Progenitor cell of endocrine pancreas (in vitro differentiated cells): Measurements from ENCODE around the gene HEY2. TPM values are rescaled to one million over a fixed set of nuclear protein-coding genes. Genes with fewer than 3 reads are reported as not detected.

ENCODE experiments used
- DNase-seq: peaks from one replicate; pipeline ENCODE4 v3.0.0; 2021; ENCODE audit warnings: low spot score; ENCODE audit not compliant: unreplicated experiment
- H3K27ac Mint-ChIP-seq: 2 replicates; pipeline ENCODE4 v1.8.0; 2021; ENCODE audit warnings: mild to moderate bottlenecking, moderate library complexity, mixed read lengths
- H3K27me3 Mint-ChIP-seq: 2 replicates; pipeline ENCODE4 v1.8.0; 2021; ENCODE audit warnings: mixed read lengths
- H3K36me3 Mint-ChIP-seq: 2 replicates; pipeline ENCODE4 v1.8.0; 2022; ENCODE audit warnings: mixed read lengths; ENCODE audit not compliant: insufficient read depth
- H3K4me1 Mint-ChIP-seq: 2 replicates; pipeline ENCODE4 v1.8.0; 2021; ENCODE audit warnings: low read depth, mixed read lengths
- H3K4me3 Mint-ChIP-seq: 2 replicates; pipeline ENCODE4 v1.8.0; 2021; ENCODE audit warnings: low read depth, mild to moderate bottlenecking, moderate library complexity, mixed read lengths
- H3K9me3 Mint-ChIP-seq: 2 replicates; pipeline ENCODE4 v1.8.0; 2021; ENCODE audit warnings: low read depth, mixed read lengths
- total RNA-seq: library from RNA; stranded (reverse); gene quantifications from 2 replicates; pipeline ENCODE4 v1.2.1, GENCODE V29; 2021
- TF ChIP-seq, protein P1 (sequence below): fragments of 200-600 bp; sonication (generic); IDR thresholded peaks from one replicate; pipeline ENCODE4 v1.5.0; 2021; ENCODE audit warnings: antibody characterized with exemption, mild to moderate bottlenecking; ENCODE audit not compliant: unreplicated experiment

The HEY2 gene
- total RNA-seq, 1 donor from 2014 or later, result 1.4 TPM

DNA sequence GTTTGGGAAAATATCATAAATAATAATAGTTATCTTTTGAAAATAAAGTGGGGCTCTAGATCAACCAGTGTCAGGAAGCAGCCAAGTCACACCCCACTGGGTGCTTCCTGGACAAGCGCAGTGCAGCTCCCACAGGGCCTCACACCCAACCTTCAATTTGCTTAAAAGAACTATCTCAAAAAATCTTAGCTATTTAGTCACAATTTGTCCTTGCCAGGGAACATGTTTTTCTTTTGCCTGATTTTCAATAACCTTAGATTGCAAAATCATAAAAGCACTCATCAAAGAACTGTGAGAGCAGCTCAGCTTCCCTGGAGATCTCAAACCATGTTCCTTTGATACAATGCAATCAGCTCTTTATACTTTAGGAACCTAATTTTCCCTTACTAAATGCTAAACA, 39.7 kb downstream of the HEY2 start:
- Mint-ChIP-seq H3K36me3 (no peaks in the 10 kb centered on the region), H3K27ac (peak overlapping the region; percentile 96), H3K4me1 (peaks cover 10% of the 10 kb centered on the region), H3K4me3 (peak overlapping the region; percentile 85), H3K27me3 (no peaks in the 10 kb centered on the region), H3K9me3 (no peaks in the 10 kb centered on the region)
- no peak for DNase-seq
- TF ChIP-seq, protein P1, sequence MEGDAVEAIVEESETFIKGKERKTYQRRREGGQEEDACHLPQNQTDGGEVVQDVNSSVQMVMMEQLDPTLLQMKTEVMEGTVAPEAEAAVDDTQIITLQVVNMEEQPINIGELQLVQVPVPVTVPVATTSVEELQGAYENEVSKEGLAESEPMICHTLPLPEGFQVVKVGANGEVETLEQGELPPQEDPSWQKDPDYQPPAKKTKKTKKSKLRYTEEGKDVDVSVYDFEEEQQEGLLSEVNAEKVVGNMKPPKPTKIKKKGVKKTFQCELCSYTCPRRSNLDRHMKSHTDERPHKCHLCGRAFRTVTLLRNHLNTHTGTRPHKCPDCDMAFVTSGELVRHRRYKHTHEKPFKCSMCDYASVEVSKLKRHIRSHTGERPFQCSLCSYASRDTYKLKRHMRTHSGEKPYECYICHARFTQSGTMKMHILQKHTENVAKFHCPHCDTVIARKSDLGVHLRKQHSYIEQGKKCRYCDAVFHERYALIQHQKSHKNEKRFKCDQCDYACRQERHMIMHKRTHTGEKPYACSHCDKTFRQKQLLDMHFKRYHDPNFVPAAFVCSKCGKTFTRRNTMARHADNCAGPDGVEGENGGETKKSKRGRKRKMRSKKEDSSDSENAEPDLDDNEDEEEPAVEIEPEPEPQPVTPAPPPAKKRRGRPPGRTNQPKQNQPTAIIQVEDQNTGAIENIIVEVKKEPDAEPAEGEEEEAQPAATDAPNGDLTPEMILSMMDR, result no peak

DNA sequence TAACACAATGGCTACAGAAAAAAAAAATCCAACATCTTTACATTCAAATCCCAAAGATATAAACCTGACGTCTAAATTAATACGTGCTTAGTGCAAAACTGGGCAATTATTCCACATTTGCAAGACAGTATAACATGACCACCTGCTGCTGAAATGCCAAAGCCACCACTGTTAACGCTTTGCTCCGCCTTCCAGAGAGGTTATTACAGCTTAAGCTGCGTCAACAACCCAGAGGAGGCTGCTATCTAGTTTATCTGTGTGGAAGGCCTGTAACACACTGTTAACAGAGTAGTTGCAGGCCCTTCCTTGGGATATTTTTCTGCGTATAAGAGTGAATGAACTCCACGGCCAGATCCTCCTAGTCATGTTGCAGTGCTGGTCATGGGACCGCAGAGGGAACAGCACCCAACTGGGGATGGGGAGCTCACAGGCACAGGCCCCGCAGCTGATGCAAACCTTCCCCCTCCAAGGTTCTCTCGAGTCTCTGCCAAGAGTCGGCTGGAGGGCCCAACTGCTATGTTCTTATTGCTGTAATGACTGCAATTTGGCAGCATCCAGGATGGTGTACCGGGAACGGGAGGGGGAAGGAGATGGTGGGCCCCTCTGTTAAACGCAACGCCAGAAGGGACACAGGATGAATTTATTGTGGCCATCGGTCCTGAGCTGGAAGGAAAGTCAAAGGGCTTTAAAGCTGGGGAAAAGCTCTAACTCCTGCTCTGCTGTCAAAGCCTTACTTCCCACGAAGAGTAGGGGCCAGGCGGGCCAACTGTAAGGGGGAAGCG, 40.3 kb downstream of the HEY2 start:
- H3K27ac Mint-ChIP-seq, result peak overlapping the region; percentile 96
- DNase-seq, result no peak
- H3K27me3 Mint-ChIP-seq, result no peaks in the 10 kb centered on the region
- H3K4me1 Mint-ChIP-seq, result peaks cover 10% of the 10 kb centered on the region
- peak overlapping the region; percentile 85 for H3K4me3 Mint-ChIP-seq
- no peaks in the 10 kb centered on the region for H3K36me3 Mint-ChIP-seq
- H3K9me3 Mint-ChIP-seq, result no peaks in the 10 kb centered on the region
- TF ChIP-seq, protein P1, result no peak

DNA sequence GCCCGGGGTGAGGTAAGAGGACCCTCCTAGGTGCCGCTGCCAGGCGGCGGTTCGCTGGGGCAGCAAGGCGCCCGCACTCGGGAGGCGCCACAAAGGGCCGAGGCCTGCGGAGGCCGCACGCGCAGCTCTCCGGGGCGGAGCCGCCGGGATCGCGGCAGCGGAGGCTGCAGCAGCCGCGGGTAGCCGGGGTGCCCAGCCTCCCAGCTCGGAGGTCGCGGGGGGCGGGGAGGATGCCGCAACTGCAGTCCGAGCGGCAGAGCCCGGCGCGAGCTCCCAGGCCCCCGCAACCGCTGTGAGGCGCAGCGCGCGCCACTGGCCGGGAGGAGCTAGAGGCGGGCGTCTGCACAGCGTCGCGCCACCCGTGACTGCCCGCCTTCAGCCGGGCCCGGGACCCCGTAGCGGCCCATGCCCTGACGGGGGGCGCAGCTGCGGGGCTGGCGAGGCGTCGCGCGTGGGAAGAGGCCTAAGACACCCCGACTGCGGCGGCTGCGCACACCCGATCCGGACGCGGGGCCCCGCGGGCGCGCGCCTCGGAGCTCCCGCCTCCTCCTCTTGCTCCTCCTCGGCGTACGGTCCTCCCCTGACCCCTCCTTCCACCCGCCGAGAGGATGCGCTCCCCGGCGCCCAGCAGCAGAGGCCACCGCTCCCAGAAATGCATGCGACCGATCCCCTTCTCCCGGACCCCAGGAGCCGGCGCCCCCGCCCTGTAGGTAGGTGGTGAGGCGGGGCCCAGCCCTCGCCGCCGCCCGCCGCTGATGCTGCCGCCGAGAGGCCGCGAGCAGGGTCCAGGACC, 41.1 kb downstream of the HEY2 start, which contains the start of gene NCOA7:
Gene NCOA7 (plus strand): TSS at position 603 of the 793 bp plus-strand sequence. CDS start 24,395 bp downstream, outside the sequence.
- TF ChIP-seq, protein P1, result no peak
- H3K4me1 Mint-ChIP-seq, result peaks cover 13% of the 10 kb centered on the region
- no peaks in the 10 kb centered on the region for H3K36me3 Mint-ChIP-seq
- peak; percentile 56 for DNase-seq
- H3K9me3 Mint-ChIP-seq, result no peaks in the 10 kb centered on the region
- H3K4me3 Mint-ChIP-seq, result peak within 1 kb of the TSS; percentile 85
- no peaks in the 10 kb centered on the region for H3K27me3 Mint-ChIP-seq
- H3K27ac Mint-ChIP-seq, result peak within 1 kb of the TSS; percentile 96

DNA sequence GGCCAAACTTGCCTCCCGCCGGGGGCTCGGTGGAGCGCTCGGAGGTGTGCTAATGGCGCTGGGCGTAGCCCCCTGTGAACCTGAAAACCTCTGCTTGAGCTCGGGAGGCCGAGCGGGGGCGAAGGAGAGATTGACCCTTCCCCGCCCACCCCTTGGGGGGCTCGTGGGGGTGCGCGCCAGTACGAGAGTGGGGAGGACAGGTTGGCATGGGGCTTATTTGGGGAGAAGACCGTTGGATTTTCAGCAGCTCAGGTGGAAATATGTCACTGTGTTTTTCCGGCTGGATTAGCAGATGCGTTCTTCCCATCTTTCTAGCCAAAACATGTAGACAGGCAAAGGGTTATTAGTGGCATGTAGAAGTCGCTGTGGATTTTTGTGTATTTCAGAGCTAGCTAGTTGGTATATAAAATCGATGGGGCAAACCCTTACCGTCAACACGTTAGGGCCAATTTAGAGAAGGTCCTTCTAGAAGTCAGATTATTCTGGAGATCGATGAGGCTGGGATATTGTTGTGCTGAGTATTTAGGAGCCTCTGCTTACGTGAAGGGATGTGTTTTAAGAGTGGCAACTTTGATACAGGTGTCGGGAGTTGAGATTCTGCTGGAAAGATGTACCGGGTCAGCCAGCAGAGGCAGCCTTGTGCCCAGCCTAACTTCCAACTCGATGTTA, 41.9 kb downstream of the HEY2 start:
- Mint-ChIP-seq H3K27me3 (no peaks in the 10 kb centered on the region), H3K9me3 (no peaks in the 10 kb centered on the region), H3K4me3 (peak overlapping the region; percentile 80), H3K4me1 (peaks cover 16% of the 10 kb centered on the region), H3K27ac (peak overlapping the region; percentile 87), H3K36me3 (no peaks in the 10 kb centered on the region)
- no peak for DNase-seq
- TF ChIP-seq, protein P1, result peak; percentile 62

DNA sequence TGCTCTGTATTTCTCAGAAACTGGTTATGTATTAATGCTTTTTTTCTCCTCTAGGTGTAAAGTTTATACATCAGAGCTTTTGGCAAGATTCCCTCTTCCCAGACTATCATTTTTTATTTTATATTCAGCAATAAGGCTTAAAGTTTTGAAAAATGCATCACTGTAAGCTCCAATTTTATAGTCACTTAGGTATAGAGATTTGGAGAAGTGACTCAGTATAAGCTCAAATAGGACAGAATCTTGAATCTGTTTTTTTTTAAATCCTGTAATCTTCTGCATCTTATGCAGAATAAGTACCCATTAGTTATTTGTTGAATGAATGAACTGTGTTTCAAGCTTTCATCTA, 42.4 kb downstream of the HEY2 start:
- H3K4me1 Mint-ChIP-seq, result peaks cover 16% of the 10 kb centered on the region
- no peaks in the 10 kb centered on the region for H3K27me3 Mint-ChIP-seq
- H3K36me3 Mint-ChIP-seq, result no peaks in the 10 kb centered on the region
- TF ChIP-seq, protein P1, result no peak
- H3K9me3 Mint-ChIP-seq, result no peaks in the 10 kb centered on the region
- H3K27ac Mint-ChIP-seq, result peak overlapping the region; percentile 87
- no peak for DNase-seq
- H3K4me3 Mint-ChIP-seq, result peak overlapping the region; percentile 80
